ENCODE data around the gene OR52M1.

OR52M1 gene

GRCh38 chr11:4576880-4577279 lies 31.9 kb downstream of the OR52M1 start:
- DNase-seq: no peak

- no peak for DNase-seq
These were observed 32.8 kb downstream of the OR52M1 start for GRCh38 chr11:4577761-4578160.

- DNase-seq: no peak
These were observed 33.6 kb downstream of the OR52M1 start for GRCh38 chr11:4578624-4579023.

GRCh38 chr11:4580124-4580523 lies 35.1 kb downstream of the OR52M1 start:
- DNase-seq: no peak

GRCh38 chr11:4581443-4581842 lies 36.5 kb downstream of the OR52M1 start, which contains the start of gene OR52I2:
OR52I2 (plus strand) TSS chr11:4581743.
- DNase-seq: no peak

GRCh38 chr11:4589017-4589416 lies 44.0 kb downstream of the OR52M1 start:
- no peak for DNase-seq

GRCh38 chr11:4593739-4594138 lies 48.7 kb downstream of the OR52M1 start, which contains the start of gene OR52I1:
OR52I1 (plus strand) TSS chr11:4594039; CDS start chr11:4594039, 0 bp downstream.
- no peak for DNase-seq

All from CD4-positive, alpha-beta T cell treated with Interleukin-21 for 1 hour (primary cell).